ES-I3 (cell line): ENCODE measurements around the gene HOXA2.
A peak's percentile ranks its signal among the peaks of the same experiment; 100 is the strongest.

Experiments used
- H3K36me3 ChIP-seq: 2 replicates; pipeline ENCODE4 v1.6.1; 2013; ENCODE audit warnings: mild to moderate bottlenecking, low read length, control low read depth, moderate library complexity; ENCODE audit not compliant: insufficient read depth
- H3K4me1 ChIP-seq: 2 replicates; pipeline ENCODE4 v1.6.1; 2013; ENCODE audit warnings: mild to moderate bottlenecking, control low read depth, low read length; ENCODE audit not compliant: insufficient read depth
- H3K9ac ChIP-seq: 2 replicates; pipeline ENCODE4 v1.6.1; 2013; ENCODE audit warnings: low read depth, mild to moderate bottlenecking, low read length, moderate library complexity
- H3K9me3 ChIP-seq: 2 replicates; pipeline ENCODE4 v1.6.1; 2013; ENCODE audit warnings: mild to moderate bottlenecking, low read length, moderate library complexity; ENCODE audit not compliant: control insufficient read depth, insufficient read depth

Gene HOXA2

DNA sequence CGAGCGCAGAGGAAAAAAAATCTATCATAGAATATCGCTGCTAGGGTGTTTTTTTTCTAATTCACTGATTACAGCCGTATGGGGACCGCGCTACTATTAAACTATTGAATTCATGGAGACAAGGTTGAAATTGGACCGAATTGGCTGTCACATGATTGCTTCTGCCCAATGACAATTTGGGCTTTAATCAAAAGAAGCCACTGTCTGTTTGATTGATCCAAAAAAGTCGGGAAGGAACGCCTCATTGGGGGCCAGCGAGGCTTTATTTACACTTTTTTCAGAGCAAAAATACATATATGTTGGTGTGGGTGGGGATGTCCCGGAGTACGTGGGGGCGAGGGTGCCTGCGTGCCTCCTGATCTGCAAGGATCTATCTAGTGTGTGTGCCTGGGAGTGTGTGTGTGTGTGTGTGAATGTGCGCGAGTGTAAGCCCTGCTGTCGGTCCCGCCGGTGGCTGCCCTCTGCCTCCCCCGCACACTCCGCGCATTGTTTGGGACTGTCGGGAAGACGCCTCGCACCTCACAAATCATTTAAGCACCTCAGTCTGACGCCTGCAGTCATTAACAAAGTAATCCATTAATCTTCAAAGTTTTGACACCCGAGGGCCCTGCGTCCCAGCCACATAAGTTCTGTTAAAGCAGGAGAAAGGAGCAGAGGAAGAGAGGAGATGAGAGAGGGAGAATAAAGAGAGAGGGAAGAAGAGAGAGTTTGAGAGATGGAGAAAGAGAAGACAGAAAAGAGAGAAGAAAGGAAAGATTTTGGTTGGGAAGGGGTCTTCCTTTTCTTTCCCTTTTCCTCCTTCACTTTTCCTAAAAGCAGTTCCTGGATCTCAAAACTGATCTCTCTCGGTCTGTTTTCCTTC lies at the start of gene HOXA2:
HOXA2 (minus strand) TSS at position 103 of the 862 bp plus-strand sequence. CDS start 183 bp downstream, outside the sequence.
- H3K9me3 ChIP-seq: no peaks in the 10 kb centered on the region
- H3K4me1 ChIP-seq: peaks cover 20% of the 10 kb centered on the region
- no peaks in the 10 kb centered on the region for H3K36me3 ChIP-seq
- H3K9ac ChIP-seq: peak within 1 kb of the TSS; percentile 53; the same call in 1 of the 2 replicates

- H3K4me1 ChIP-seq: no peaks in the 10 kb centered on the region
- no peak overlapping the region; the same call in 1 of the 2 replicates for H3K9ac ChIP-seq
- peaks cover 3% of the 10 kb centered on the region; the same call in 1 of the 2 replicates for H3K9me3 ChIP-seq
- no peaks in the 10 kb centered on the region for H3K36me3 ChIP-seq
Observed at GRCh38 chr7:27151341-27151930, 49.0 kb upstream of the HOXA2 start.

- Histone ChIP-seq H3K9me3 (no peaks in the 10 kb centered on the region), H3K9ac (peak overlapping the region; percentile 31; the same call in 1 of the 2 replicates), H3K36me3 (no peaks in the 10 kb centered on the region), H3K4me1 (no peaks in the 10 kb centered on the region)
Observed at GRCh38 chr7:27150568-27151340, 48.3 kb upstream of the HOXA2 start.

DNA sequence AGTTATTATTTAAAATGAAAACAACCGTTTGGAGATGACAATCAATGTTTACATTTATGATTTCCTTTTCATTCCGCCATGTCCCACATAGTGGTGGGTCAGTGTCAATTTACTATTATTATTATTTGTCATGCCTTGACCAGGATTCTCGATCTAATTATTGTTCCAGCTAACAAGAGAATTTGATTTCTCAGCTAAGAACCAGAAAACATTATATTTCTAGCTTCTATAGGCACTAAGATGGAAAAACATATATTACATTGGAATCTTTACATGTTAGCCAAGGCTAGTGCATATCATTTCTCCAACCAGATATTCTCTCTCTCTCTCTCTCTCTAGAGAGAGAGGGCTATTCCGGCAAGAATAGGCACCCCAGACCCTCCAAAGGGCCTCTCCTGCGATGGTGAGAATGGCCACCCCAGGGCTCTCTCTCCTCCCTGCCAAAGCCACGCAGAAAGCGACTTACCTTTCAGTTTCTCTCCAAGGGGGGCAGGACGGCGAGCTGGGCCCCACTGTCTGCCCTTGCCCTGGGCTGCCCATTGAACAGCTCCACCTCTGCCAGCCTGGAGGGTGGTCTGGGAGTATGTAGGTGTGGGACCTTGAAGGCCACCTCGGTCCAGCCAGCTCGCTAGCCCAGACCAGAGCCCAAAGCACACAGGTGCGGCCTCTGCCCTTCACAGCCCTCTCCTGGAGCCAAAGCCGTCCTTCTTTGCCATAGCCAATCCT lies 47.5 kb upstream of the HOXA2 start:
- Histone ChIP-seq H3K36me3 (no peaks in the 10 kb centered on the region), H3K9ac (no peak overlapping the region; the same call in 1 of the 2 replicates), H3K4me1 (no peaks in the 10 kb centered on the region), H3K9me3 (no peaks in the 10 kb centered on the region)

DNA sequence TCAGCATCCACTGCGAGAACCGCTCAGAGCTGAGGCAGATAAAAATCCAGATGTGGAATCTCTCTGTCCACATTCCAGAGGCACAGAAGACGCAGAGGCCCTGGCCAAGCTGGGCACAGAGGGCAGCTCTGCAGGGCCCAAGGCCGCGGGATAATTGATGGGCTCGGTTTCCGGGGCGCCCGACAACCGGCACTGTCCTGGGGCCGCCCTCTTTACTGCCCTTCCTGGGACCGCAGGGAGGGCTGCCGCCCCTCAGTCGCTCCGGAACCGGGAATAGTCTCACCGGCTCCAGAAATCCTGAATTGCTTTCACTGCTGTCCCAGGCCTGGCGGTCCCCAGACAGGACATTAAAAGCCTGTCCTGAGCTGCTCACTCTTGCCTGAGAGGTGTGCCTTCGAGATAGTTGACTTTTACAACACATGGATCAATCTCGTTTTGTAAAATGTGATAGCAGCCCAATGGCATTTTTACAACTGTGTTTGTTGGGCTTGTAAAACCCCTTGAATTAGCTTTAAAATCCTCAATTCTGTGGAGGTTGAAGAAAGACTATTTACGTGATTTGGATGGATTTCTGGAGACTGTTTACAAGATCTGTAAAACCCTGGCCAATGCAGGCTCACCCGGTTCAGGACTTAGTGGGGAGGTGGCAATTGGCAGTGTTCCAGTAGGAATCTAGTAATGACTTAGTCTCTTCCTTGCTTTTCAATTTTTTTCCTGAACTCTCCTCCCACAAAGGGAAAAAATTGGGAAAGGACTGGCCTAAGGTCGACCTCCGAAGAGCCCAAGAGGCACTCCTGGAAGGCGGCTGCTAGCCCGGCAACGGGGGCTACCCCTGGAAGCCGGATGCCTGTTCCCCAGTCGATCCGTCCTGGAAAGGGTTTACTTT lies 46.5 kb upstream of the HOXA2 start:
- no peak overlapping the region for H3K9ac ChIP-seq
- no peaks in the 10 kb centered on the region for H3K36me3 ChIP-seq
- H3K9me3 ChIP-seq: no peaks in the 10 kb centered on the region
- H3K4me1 ChIP-seq: no peaks in the 10 kb centered on the region

- Histone ChIP-seq H3K4me1 (no peaks in the 10 kb centered on the region), H3K36me3 (no peaks in the 10 kb centered on the region), H3K9ac (no peak overlapping the region), H3K9me3 (no peaks in the 10 kb centered on the region)
Observed at GRCh38 chr7:27148031-27148755, 45.7 kb upstream of the HOXA2 start.

GRCh38 chr7:27147199-27148030 lies 44.9 kb upstream of the HOXA2 start, which contains the start of gene HOXA6:
TSS of gene HOXA6 (minus strand) at chr7:27147774. CDS start at chr7:27147749, 25 bp downstream.
- Histone ChIP-seq H3K4me1 (no peaks in the 10 kb centered on the region), H3K9ac (no peak within 1 kb of the TSS; the same call in 1 of the 2 replicates), H3K9me3 (no peaks in the 10 kb centered on the region), H3K36me3 (no peaks in the 10 kb centered on the region)

DNA sequence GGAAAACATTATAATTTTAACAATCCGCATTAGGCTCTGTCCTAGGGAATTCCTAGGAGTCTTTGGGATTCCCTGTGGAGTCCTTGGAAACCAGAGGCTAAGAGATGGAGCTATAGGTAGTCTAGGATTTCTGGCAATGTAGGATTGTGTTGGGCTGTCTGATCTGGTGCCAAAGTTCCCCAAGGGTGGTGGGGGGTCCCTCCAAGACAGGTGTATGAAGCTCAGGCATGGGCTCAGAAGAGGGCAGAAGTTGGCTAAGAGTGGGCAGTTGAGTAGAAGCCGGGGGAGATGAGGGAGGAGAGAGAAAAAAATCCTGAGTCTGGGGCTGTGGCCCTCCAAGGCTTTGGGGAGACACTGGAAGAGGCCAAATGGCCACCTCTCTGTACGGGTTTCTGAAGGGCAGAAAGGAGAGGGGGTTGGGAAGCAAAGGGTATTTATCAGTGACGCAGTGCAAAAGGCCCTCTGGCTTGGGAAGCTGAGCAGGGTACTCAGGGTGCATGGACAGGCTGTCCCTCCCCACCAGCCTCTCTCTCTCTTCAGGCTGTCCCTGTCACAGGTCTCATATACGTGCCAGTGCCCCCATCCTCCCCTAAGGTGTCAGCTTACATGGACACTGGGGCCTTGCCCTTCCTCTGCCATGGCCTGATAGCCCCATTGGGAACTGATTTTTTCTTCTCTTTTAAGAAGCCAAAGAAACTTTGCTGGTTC lies 44.2 kb upstream of the HOXA2 start:
- Histone ChIP-seq H3K9ac (no peak overlapping the region), H3K4me1 (0 out of 2 replicates have a peak, but pooled peaks cover 2% of the 10 kb centered on the region), H3K36me3 (no peaks in the 10 kb centered on the region), H3K9me3 (no peaks in the 10 kb centered on the region)

GRCh38 chr7:27145914-27146412 lies 43.5 kb upstream of the HOXA2 start:
- Histone ChIP-seq H3K36me3 (no peaks in the 10 kb centered on the region), H3K9ac (no peak overlapping the region), H3K4me1 (0 out of 2 replicates have a peak, but pooled peaks cover 4% of the 10 kb centered on the region), H3K9me3 (no peaks in the 10 kb centered on the region)

- Histone ChIP-seq H3K4me1 (0 out of 2 replicates have a peak, but pooled peaks cover 4% of the 10 kb centered on the region), H3K9me3 (no peaks in the 10 kb centered on the region), H3K36me3 (no peaks in the 10 kb centered on the region), H3K9ac (no peak overlapping the region)
Observed at GRCh38 chr7:27145165-27145913, 42.9 kb upstream of the HOXA2 start.

DNA sequence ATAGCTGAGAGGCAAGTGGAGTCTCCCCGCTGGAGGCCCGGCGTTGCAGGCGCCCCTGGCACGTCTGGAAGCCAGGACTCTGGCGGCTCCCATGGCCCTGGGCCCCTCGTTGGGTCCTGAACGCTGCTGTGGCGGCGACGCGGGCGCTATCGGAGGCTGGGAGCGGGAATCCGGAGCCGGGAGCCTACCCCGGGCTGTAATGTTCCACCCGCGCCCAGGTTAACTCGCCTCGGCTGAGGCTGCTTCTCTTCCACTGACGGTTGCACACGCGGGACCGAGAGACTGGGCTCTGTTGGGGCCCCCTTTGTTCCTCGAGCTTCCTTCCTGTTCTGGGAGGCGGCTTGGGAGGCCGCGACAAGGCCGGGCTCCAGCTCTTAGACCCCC lies 42.3 kb upstream of the HOXA2 start:
- H3K36me3 ChIP-seq: no peaks in the 10 kb centered on the region
- H3K4me1 ChIP-seq: 0 out of 2 replicates have a peak, but pooled peaks cover 4% of the 10 kb centered on the region
- H3K9me3 ChIP-seq: no peaks in the 10 kb centered on the region
- no peak overlapping the region for H3K9ac ChIP-seq
